HG03045 (cell line): ENCODE measurements around the gene PAPOLB.
"Not testable (repeated sequence)": the region's sequence is repeated elsewhere in the genome, so short reads cannot be mapped to it uniquely, and the experiment has no call there.

Experiments used
- ATAC-seq: cut with Tn5 transposase; IDR thresholded peaks from one replicate; pipeline ENCODE4 v1.9.1; 2021; ENCODE audit warnings: mild to moderate bottlenecking, moderate library complexity; ENCODE audit not compliant: unreplicated experiment

Gene PAPOLB

GRCh38 chr7:4861673-4862072 is at the start of gene PAPOLB:
Gene PAPOLB (minus strand): TSS chr7:4862030. CDS start chr7:4861810, 220 bp downstream.
- no peak for ATAC-seq

DNA sequence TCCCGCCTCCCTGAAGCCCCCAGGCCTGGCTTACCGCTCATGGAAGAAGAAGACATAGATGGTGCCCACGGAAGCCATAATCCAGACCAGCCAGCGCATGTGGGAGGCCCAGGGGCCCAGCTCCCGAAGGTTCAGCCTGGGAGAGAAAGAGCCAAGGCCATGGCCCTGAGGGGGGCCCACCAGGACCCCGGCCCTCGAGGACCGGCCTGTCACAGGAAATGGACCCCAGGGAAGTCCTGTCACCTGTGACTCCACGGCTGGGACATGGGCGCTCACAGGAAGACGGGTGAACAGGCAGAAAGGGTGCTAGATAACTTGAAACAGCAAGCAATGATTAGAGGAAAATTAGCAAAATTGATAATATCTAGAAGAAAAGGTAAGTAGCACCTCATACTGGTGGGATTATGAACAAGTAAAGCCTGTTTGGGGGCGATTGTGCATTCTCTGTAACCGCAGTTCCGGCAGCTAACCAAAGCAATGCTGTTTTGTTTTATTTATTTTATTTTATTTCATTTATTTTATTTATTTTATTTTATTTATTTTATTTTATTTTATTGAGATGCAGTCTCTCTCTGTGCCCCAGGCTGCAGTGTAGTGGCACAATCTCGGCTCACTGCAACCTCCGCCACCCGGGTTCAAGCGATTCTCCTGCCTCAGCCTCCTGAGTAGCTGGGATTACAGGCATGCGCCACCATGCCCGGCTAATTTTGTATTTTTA is 49.4 kb upstream of the PAPOLB start:
- ATAC-seq: no peak

GRCh38 chr7:4906682-4907081 is 44.9 kb upstream of the PAPOLB start:
- ATAC-seq: no peak

DNA sequence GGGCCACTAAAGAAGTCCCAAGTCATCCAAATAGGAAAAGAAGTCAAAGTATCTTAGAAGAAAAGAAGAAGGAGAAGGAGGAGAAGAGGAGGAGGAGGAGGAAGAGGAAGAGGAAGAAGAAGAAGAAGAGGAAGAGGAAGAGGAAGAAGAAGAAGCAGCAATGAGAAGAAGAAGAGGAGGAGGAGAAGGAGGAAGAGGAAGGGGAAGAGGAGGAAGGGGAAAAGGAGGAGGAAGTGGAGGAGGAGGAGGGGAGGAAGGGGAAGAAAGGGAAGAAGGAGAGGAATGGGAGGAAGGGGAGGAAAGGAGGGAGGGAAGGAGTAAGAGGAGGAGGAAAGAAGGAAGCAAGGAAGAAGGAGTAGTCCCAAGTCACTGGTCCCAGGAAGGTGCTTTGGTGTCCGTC is 43.3 kb upstream of the PAPOLB start:
- ATAC-seq: no peak

GRCh38 chr7:4904346-4904745 is 42.5 kb upstream of the PAPOLB start:
- no peak for ATAC-seq

- ATAC-seq: no peak
Observed at GRCh38 chr7:4895766-4896165, 33.9 kb upstream of the PAPOLB start.

GRCh38 chr7:4894482-4894881 is 32.7 kb upstream of the PAPOLB start:
- ATAC-seq: no peak

GRCh38 chr7:4893929-4894475 is 32.2 kb upstream of the PAPOLB start:
- ATAC-seq: no peak

- ATAC-seq: not testable (repeated sequence)
Observed at GRCh38 chr7:4893188-4893587, 31.4 kb upstream of the PAPOLB start.

DNA sequence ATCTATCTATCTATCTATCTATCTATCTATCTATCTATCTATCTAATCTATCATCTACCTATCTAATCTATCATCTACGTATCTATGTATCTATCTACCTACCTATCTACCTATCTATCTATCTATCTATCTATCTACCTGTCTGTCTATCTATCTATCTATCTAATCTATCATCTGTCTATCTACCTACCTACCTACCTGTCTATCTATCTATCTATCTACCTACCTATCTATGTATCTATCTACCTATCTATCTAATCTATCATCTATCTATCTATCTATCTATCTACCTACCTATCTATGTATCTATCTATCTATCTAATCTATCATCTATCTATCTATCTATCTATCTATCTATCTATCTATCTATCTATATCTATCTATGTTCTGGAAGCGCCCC is 29.7 kb upstream of the PAPOLB start:
- ATAC-seq: not testable (repeated sequence)

- ATAC-seq: no peak
Observed at GRCh38 chr7:4889682-4890081, 27.9 kb upstream of the PAPOLB start.

GRCh38 chr7:4888161-4888560 is 26.3 kb upstream of the PAPOLB start:
- no peak for ATAC-seq

DNA sequence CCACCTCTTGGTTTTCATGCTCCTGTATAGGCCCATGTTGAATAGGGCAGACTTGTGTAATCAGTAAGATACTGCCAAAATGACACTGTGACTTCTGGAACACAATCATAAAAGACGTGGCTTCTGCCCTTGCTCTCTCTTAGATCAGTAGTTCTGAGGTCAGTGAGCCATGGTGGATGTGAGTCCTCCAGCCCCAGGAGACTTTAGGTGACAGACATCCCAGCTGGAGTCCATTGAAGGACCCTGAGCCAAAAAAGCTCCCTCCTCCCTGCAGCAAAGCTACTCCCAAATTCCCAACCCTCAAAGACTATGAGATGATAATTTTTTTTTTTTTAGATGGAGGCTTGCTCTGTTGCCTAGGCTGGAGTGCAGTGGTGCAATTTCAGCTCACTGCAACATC is 24.8 kb upstream of the PAPOLB start:
- no peak for ATAC-seq

GRCh38 chr7:4885317-4885807 is 23.5 kb upstream of the PAPOLB start:
- ATAC-seq: no peak

- ATAC-seq: no peak
Observed at GRCh38 chr7:4884164-4884563, 22.3 kb upstream of the PAPOLB start.

GRCh38 chr7:4883372-4884144 is 21.7 kb upstream of the PAPOLB start, which contains the start of gene RADIL:
Gene RADIL (minus strand): TSS chr7:4883716. CDS start chr7:4878139, 5,577 bp downstream.
- ATAC-seq: no peak

- no peak for ATAC-seq
Observed at GRCh38 chr7:4883033-4883371, 21.2 kb upstream of the PAPOLB start.

GRCh38 chr7:4882169-4883032 is 20.6 kb upstream of the PAPOLB start:
- no peak for ATAC-seq

GRCh38 chr7:4880218-4880617 is 18.4 kb upstream of the PAPOLB start:
- no peak for ATAC-seq

- no peak for ATAC-seq
Observed at GRCh38 chr7:4879396-4880081, 17.7 kb upstream of the PAPOLB start.
